Naive B cell (primary cell): Measurements from ENCODE around the gene CAMK2N2. TPM values are rescaled to one million over a fixed set of nuclear protein-coding genes. Genes with fewer than 3 reads are reported as not detected.

Experiments
- ATAC-seq, 2 donors: fragments of 150-1000 bp; cut with Tn5 transposase; 2 replicates each; pipeline ENCODE4 v1.10.0; 2021; ENCODE audit warnings: low read depth in 2 of 2, mild to moderate bottlenecking in 2 of 2, moderate library complexity in 2 of 2
- DNase-seq: peaks from one replicate; pipeline ENCODE4 v3.0.0; 2022
- H3K27ac Mint-ChIP-seq, 6 donors: one replicate each; pipeline ENCODE4 v1.8.0; 2020 to 2022; ENCODE audit warnings: mild to moderate bottlenecking in 6 of 6, mixed read lengths in 6 of 6, moderate library complexity in 5 of 6, inconsistent platforms in 2 of 6
- H3K27me3 Mint-ChIP-seq, 3 donors: one replicate each; pipeline ENCODE4 v1.8.0; 2021 to 2022; ENCODE audit warnings: mixed read lengths in 3 of 3, mild to moderate bottlenecking in 1 of 3
- H3K36me3 Mint-ChIP-seq, 2 donors: one replicate each; pipeline ENCODE4 v1.8.0; 2020 to 2022; ENCODE audit warnings: mixed read lengths in 2 of 2, inconsistent platforms in 1 of 2, mild to moderate bottlenecking in 1 of 2
- H3K4me1 Mint-ChIP-seq, 3 donors: one replicate each; pipeline ENCODE4 v1.8.0; 2020 to 2022; ENCODE audit warnings: mixed read lengths in 3 of 3, inconsistent platforms in 1 of 3, mild to moderate bottlenecking in 1 of 3, moderate library complexity in 1 of 3
- H3K4me3 Mint-ChIP-seq, 8 donors: one replicate each; pipeline ENCODE4 v1.8.0; 2020 to 2022; ENCODE audit warnings: mild to moderate bottlenecking in 8 of 8, mixed read lengths in 8 of 8, moderate library complexity in 8 of 8, inconsistent platforms in 2 of 8
- H3K9me3 Mint-ChIP-seq, 7 donors: one replicate each; pipeline ENCODE4 v1.8.0; 2020 to 2022; ENCODE audit warnings: mixed read lengths in 7 of 7, mild to moderate bottlenecking in 5 of 7, inconsistent platforms in 2 of 7, moderate library complexity in 1 of 7
- polyA plus RNA-seq, 6 donors: library from polyadenylated mRNA; unstranded; fragments of 300-500 nt; fragmentation: Illumina TruSeq; gene quantifications; one replicate each; pipeline ENCODE4 v1.2.3, GENCODE V29; 2021; ENCODE audit warnings: low read depth in 6 of 6

CAMK2N2 gene
- polyA plus RNA-seq = not detected

DNA sequence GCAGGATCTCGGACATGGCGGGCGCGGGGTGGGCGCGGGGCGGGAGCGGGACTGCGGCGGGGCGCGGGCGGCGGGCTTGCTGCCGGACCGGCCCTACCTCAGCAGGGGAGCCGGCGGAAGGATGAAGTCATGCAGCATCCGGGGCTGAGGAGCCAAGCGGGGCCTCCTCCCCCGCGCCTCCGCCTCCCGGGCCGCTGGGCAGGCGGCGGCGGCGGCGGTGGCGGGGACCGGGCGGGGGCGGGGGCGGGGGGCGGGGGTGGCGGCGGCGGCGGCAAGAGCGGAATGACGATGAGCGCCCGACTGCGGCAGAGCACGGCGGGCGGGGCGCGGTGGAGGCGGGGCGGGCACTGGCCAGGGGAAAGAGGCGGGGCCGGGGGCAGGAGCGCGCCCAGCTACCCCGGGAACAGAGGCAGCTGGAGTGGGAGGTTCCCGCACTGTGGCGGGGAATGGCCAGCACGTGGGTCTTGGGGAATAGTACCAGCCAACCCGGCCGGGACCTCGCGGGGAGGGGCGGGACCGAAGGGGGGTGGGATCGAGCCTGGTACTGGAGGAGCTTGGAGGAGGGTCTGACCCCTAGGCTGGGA lies at the start of gene CAMK2N2:
Gene CAMK2N2 (minus strand): TSS at position 284 of the 584 bp plus-strand sequence. CDS start 268 bp downstream, at position 16.
- H3K27ac Mint-ChIP-seq = peak within 1 kb of the TSS in 3 of 6 donors; percentile 22 to 96 (median 84)
- H3K27me3 Mint-ChIP-seq = peaks cover 43 to 57% (median 50%) of the 10 kb centered on the region in 3 donors
- H3K9me3 Mint-ChIP-seq = peaks cover 0 to 3% (median 0%) of the 10 kb centered on the region in 7 donors
- peaks cover 22 to 28% (median 24%) of the 10 kb centered on the region in 3 donors for H3K4me1 Mint-ChIP-seq
- H3K4me3 Mint-ChIP-seq = peak within 1 kb of the TSS; percentile 69 to 96 (median 88)
- ATAC-seq = peak; percentile 54 to 56
- DNase-seq = peak; percentile 36
- H3K36me3 Mint-ChIP-seq = peaks cover 0 to 13% of the 10 kb centered on the region in 2 donors

DNA sequence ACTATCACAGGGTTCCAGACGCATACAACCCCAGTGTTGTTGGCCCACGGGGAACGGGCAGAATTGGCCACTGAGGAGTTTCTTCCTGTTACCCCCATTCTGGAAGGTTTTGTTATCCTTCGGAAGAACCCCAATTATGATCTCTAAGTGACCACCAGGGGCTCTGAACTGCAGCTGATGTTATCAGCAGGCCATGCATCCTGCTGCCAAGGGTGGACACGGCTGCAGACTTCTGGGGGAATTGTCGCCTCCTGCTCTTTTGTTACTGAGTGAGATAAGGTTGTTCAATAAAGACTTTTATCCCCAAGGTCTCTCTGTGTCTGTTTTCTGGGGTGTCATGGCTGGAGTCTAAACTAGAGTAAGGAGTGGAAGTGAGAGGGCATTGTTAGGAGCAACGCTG lies 47.4 kb upstream of the CAMK2N2 start:
- Mint-ChIP-seq H3K4me3 (no peak overlapping the region), H3K9me3 (no peaks in the 10 kb centered on the region), H3K4me1 (peaks cover under 1 to 5% (median 3%) of the 10 kb centered on the region in 3 donors), H3K36me3 (peaks cover 11 to 22% of the 10 kb centered on the region in 2 donors), H3K27ac (no peak overlapping the region), H3K27me3 (no peaks in the 10 kb centered on the region)
- DNase-seq (no peak), ATAC-seq (no peak)

DNA sequence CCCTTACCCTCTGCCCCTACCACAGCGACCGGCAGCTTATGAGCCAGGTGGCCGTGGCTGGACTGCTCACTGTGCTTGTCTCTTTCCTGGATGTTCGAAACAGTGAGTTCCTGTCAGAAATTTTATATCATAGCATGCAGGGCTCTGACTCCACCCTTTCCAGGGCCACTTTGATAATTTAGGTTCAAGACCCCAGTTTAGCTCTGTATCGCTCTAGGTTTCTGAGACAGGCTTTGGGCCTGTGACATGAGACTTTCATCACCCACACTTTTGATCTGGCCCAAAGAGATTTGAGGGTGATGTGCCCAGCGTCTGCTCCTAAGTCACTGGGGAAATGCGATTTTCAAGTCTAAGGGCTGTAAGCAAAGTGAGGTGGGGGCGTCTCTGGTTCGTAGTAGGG lies 46.6 kb upstream of the CAMK2N2 start:
- Mint-ChIP-seq H3K4me1 (peaks cover 0 to 5% (median 3%) of the 10 kb centered on the region in 3 donors), H3K4me3 (no peak overlapping the region), H3K36me3 (peaks cover 11 to 22% of the 10 kb centered on the region in 2 donors), H3K9me3 (no peaks in the 10 kb centered on the region), H3K27ac (peak overlapping the region in 1 of 6 donors; percentile 76), H3K27me3 (no peaks in the 10 kb centered on the region)
- ATAC-seq (no peak), DNase-seq (no peak)

DNA sequence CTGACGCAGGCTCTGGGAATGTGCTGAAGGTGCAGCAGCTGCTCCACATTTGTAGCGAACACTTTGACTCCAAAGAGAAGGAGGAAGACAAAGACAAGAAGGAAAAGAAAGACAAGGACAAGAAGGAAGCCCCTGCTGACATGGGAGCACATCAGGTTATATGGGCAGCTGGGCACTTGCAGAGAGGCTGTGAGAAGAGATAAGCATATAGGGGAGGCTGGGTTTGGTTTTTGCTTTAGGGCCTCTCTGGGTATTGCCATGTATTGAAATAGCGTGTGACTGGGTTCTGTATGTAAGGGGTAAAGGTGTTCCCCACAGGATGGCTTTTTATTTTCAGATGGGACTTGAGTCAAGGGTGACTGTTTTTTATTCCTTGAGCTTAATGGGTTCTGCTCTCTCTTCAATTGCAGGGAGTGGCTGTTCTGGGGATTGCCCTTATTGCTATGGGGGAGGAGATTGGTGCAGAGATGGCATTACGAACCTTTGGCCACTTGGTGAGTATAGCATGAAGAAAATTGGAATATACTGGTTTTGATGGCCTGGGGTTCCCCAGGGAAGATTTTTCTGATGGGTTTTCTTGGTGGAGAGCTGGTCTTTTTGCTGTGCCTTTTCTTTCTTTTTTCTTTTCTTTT lies 45.1 kb upstream of the CAMK2N2 start:
- Mint-ChIP-seq H3K27me3 (no peaks in the 10 kb centered on the region), H3K4me3 (no peak overlapping the region), H3K36me3 (peaks cover 11 to 28% of the 10 kb centered on the region in 2 donors), H3K4me1 (peaks cover 3 to 6% (median 5%) of the 10 kb centered on the region in 3 donors), H3K27ac (peak overlapping the region in 2 of 6 donors; percentile 2 to 66), H3K9me3 (no peaks in the 10 kb centered on the region)
- DNase-seq (no peak), ATAC-seq (no peak)

DNA sequence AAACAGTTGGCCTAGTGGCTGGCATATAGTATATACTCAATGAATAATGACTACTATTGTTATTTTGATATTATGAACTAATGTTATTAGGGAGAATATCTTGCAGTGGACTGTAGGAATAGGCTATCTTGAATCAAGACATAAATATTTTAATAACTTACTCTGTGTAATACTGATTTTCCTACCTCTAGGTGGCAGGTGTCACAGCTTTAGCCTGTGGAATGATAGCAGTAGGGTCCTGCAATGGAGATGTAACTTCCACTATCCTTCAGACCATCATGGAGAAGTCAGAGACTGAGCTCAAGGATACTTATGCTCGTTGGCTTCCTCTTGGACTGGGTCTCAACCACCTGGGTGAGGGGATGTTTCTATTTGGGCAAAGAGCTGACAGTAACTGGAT lies 44.2 kb upstream of the CAMK2N2 start:
- Mint-ChIP-seq H3K4me3 (no peak overlapping the region), H3K27me3 (no peaks in the 10 kb centered on the region), H3K9me3 (no peaks in the 10 kb centered on the region), H3K36me3 (peaks cover 11 to 30% of the 10 kb centered on the region in 2 donors), H3K4me1 (peaks cover 8 to 9% (median 9%) of the 10 kb centered on the region in 3 donors), H3K27ac (peak overlapping the region in 2 of 6 donors; percentile 30 to 49)
- peak; percentile 57 to 65 for ATAC-seq
- no peak for DNase-seq

DNA sequence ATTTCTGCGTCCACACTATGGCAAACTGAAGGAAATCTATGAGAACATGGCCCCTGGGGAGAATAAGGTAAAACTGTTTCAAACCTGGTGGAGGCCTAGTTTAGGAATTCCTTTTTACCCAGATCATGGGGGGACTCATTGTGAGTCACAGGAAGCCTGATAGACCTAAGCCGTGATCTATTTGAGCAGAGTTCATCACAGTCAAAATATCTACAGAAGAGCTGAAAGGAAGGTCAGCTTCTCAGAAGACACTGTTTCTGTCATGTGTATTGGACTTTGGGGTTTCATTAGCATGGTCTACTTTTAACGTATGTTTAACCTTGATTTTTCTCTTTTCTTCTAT lies 39.0 kb upstream of the CAMK2N2 start:
- peak overlapping the region; percentile 89 to 97 (median 92) for H3K4me3 Mint-ChIP-seq

DNA sequence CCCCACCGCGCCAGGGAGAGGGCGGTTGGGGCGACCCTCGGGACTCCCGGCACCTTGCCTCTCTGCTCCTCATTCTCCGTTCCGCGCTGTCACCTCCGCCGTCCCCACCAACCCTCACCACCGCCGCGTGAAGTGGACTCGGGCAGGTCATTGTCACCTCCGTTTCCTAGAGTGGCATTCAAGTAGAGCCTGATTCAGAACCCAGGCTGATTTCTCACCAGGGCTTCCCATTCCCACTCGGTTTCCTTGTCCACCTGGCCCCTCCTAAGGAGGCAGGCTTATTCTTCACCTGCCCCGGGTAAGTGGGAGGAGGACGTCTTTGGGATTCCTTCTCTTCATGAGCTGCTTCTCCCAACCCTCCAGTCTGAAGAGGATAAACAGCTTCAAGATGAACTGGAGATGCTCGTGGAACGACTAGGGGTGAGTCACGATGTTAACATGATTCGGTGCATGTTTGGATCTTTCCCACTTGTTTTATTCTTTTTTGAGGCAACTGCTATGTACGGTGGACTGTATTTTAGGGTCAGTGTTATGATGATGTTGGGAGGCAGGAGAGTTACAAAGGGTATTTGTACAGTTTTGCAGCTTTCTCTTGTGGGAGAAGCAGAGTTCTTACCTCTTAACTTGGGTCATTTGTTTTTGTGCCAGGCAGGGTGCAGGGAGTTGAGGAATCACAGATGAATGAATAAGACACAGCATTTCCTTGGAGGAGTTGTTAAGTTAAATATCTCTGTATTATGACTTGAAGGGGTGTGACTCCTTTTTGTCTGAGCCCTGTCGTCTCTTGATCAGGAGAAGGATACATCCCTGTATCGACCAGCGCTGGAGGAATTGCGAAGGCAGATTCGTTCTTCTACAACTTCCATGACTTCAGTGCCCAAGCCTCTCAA lies 38.4 kb upstream of the CAMK2N2 start:
- peaks cover 18 to 32% (median 19%) of the 10 kb centered on the region in 3 donors for H3K4me1 Mint-ChIP-seq
- no peaks in the 10 kb centered on the region for H3K27me3 Mint-ChIP-seq
- peaks cover 0 to 15% of the 10 kb centered on the region in 2 donors for H3K36me3 Mint-ChIP-seq
- peak overlapping the region in 4 of 6 donors; percentile 50 to 95 (median 71) for H3K27ac Mint-ChIP-seq
- ATAC-seq (no peak), DNase-seq (no peak)
- peak overlapping the region; percentile 89 to 97 (median 92) for H3K4me3 Mint-ChIP-seq
- H3K9me3 Mint-ChIP-seq = no peaks in the 10 kb centered on the region

More for the DNA sequence above, 39.0 kb upstream of the CAMK2N2 start:
- Mint-ChIP-seq H3K9me3 (no peaks in the 10 kb centered on the region), H3K27ac (peak overlapping the region in 1 of 6 donors; percentile 64), H3K36me3 (peaks cover 0 to 15% of the 10 kb centered on the region in 2 donors), H3K27me3 (no peaks in the 10 kb centered on the region), H3K4me1 (peaks cover 18 to 32% (median 19%) of the 10 kb centered on the region in 3 donors)
- DNase-seq = no peak
- ATAC-seq = no peak

DNA sequence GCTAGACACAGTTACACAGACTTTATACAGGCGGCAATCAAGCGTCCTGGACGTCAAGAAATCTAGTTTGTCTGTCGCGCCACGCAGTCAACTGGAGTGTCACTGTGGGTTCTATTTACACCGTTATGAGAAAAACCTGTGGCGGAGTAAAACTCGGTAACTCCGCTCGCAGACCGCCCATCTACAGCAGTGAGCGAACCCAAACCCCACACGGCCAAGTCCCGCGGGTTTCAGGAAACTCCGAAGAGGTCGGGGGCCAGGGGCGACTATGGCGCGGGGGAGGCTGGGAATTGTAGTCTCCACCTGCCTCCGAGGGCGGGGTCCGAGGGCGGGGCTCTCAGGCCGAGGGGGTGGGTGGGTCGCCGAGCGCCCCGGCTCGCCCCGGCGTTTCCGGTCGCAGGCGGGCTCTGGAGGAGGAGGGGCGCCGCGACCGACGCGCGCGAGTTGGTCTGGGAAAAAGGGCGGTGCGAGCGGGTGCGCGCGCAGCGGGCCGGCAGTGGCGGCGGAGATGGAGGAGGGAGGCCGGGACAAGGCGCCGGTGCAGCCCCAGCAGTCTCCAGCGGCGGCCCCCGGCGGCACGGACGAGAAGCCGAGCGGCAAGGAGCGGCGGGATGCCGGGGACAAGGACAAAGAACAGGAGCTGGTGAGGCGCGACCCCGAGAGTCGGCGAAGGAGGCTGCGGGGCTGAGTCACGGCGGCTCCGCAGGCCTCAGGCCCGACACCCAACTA lies 37.6 kb upstream of the CAMK2N2 start, which contains the start of gene PSMD2:
Gene PSMD2 (plus strand): TSS at position 483 of the 729 bp plus-strand sequence. CDS start 26 bp downstream, at position 509.
- no peaks in the 10 kb centered on the region for H3K27me3 Mint-ChIP-seq
- H3K27ac Mint-ChIP-seq = peak within 1 kb of the TSS; percentile 33 to 95 (median 87)
- H3K9me3 Mint-ChIP-seq = no peaks in the 10 kb centered on the region
- H3K36me3 Mint-ChIP-seq = peaks cover 0 to 9% of the 10 kb centered on the region in 2 donors
- peak; percentile 96 for DNase-seq
- peak within 1 kb of the TSS; percentile 89 to 97 (median 92) for H3K4me3 Mint-ChIP-seq
- peak; percentile 90 to 92 for ATAC-seq
- H3K4me1 Mint-ChIP-seq = peaks cover 14 to 32% (median 15%) of the 10 kb centered on the region in 3 donors

DNA sequence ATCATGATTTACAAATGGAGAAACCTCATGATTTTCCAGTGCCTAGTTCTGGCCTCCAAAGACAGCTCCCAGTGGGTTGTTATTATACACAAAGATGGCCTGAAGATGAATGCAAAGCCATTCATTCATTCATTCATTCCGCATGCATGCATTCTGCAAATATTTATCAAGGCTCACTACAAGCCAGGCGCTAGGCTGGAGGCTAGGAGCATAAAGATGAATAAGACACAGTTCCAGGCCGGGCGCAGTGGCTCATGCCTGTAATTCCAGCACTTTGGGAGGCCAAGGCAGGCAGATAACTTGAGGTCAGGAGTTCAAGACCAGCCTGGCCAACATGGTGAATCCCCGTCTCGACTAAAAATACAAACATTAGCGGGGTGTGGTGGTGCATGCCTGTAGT lies 35.3 kb upstream of the CAMK2N2 start:
- no peak for DNase-seq
- H3K27ac Mint-ChIP-seq = no peak overlapping the region
- H3K36me3 Mint-ChIP-seq = peaks cover 0 to 4% of the 10 kb centered on the region in 2 donors
- no peak for ATAC-seq
- H3K4me1 Mint-ChIP-seq = peaks cover 13 to 31% (median 14%) of the 10 kb centered on the region in 3 donors
- no peaks in the 10 kb centered on the region for H3K9me3 Mint-ChIP-seq
- H3K4me3 Mint-ChIP-seq = peak overlapping the region in 7 of 8 donors; percentile 48 to 90 (median 77)
- H3K27me3 Mint-ChIP-seq = peaks cover 0 to 13% (median 11%) of the 10 kb centered on the region in 3 donors

DNA sequence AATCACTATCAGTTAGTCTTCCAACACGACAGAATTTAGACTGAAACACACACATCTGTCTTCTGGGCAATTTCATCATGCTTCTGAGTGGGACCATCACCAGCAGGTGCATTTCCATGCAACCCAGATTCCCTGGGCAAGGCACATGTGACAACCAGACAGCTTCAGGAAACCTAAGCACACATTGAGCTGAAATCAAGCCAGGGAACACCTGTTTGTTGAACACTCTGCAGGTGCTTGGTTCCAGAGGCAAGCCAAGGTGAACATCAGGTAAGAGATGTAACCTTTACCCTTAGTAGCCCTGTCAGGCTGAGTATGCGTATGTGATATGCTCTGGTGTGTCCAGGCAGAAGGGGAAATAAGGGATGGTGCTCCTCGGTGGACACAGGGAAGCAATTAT lies 34.4 kb upstream of the CAMK2N2 start:
- Mint-ChIP-seq H3K4me1 (peaks cover 12 to 24% (median 12%) of the 10 kb centered on the region in 3 donors), H3K27ac (peak overlapping the region in 1 of 6 donors; percentile 22), H3K4me3 (peak overlapping the region in 1 of 8 donors; percentile 70), H3K9me3 (no peaks in the 10 kb centered on the region), H3K27me3 (peaks cover 0 to 17% (median 11%) of the 10 kb centered on the region in 3 donors), H3K36me3 (no peaks in the 10 kb centered on the region)
- DNase-seq (no peak), ATAC-seq (no peak)

DNA sequence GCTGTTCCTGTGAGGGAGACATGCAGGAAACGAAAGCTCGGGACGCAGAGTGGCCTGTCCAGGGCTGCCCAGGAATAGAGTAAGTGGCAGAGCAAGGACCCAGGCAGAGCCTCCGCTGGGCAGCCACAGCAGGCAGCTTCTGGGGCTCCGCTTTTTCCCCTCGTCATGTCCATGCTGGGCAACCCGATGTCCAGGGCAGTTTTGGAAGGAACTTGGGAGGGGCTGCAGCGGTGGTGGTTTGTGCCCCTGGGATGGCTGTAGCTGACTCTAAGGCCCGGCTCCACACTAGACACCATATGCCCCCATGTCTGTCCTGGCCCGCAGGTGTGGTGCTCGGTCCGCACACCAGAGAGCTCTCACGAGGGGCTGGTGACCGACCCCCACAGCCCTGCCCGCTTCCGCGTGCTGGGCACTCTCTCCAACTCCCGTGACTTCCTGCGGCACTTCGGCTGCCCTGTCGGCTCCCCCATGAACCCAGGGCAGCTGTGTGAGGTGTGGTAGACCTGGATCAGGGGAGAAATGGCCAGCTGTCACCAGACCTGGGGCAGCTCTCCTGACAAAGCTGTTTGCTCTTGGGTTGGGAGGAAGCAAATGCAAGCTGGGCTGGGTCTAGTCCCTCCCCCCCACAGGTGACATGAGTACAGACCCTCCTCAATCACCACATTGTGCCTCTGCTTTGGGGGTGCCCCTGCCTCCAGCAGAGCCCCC lies 30.5 kb upstream of the CAMK2N2 start:
- no peak overlapping the region for H3K27ac Mint-ChIP-seq
- DNase-seq (no peak), ATAC-seq (no peak)
- H3K4me1 Mint-ChIP-seq = no peaks in the 10 kb centered on the region
- H3K9me3 Mint-ChIP-seq = no peaks in the 10 kb centered on the region
- no peaks in the 10 kb centered on the region for H3K36me3 Mint-ChIP-seq
- no peak overlapping the region for H3K4me3 Mint-ChIP-seq
- H3K27me3 Mint-ChIP-seq = peaks cover 4 to 37% (median 24%) of the 10 kb centered on the region in 3 donors

DNA sequence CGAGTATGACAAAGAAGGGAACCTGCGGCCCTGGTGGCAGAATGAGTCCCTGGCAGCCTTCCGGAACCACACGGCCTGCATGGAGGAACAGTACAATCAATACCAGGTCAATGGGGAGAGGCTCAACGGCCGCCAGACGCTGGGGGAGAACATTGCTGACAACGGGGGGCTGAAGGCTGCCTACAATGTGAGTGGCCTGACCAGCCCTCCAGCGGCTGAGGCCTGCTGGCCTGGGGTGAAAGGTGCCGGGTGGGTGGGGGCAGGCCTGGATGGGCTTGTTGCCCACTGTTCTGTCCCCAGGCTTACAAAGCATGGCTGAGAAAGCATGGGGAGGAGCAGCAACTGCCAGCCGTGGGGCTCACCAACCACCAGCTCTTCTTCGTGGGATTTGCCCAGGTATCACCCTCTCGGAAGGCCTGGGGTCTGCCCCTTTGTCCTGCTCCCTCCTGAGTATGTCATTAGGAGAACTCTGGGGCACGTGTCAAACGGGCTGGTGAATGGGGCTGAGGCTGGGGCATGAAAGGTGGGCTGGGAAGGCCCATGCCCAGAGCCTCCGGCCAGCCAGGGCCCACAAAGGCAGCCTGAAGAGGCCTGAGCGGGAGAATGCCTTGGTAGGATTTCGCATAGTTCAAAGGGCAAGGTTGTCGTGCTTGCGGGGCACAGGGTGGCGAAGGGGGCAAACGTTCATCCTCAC lies 29.8 kb upstream of the CAMK2N2 start:
- ATAC-seq (no peak), DNase-seq (no peak)
- Mint-ChIP-seq H3K36me3 (no peaks in the 10 kb centered on the region), H3K4me3 (no peak overlapping the region), H3K27me3 (peaks cover 6 to 44% (median 31%) of the 10 kb centered on the region in 3 donors), H3K4me1 (no peaks in the 10 kb centered on the region), H3K27ac (no peak overlapping the region), H3K9me3 (no peaks in the 10 kb centered on the region)
